Measurements from ENCODE around the gene RGS6.
"Not testable (repeated sequence)": the region's sequence is repeated elsewhere in the genome, so short reads cannot be mapped to it uniquely, and the experiment has no call there.

RGS6 gene

DNA sequence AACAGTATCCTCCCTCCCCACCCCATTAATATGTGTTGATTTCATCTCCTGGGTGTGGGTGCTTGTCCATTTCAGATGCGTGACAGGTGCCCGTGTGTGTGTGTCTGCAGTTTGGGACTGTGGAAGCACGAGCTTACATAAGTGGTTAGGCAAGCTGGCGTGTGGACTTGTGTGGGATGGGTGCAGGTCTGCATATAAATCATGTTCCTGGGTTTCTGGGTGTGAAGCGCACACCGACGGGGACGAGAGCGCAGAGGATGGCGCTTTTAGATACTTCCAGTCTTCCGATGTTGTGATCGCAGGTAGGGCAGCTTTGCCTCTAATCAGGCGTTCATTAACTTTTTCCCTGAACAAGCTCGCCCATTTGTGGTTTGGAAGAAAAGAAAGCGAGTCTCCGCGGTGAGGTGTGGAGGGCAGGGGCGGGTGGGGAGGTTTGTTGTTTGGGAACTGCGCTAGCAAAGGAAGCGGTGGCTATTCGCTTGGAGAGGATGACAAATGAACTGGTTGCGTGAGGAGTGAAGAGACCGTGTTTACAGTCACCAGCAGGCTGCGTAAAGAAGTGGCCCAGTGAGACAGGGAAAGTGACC lies 865 bp downstream of the RGS6 start:
- H3K27ac ChIP-seq: no peak overlapping the region
- TF ChIP-seq ZFX (IDR thresholded peaks at IDR 0.05): no peak
- TF ChIP-seq, protein P1, sequence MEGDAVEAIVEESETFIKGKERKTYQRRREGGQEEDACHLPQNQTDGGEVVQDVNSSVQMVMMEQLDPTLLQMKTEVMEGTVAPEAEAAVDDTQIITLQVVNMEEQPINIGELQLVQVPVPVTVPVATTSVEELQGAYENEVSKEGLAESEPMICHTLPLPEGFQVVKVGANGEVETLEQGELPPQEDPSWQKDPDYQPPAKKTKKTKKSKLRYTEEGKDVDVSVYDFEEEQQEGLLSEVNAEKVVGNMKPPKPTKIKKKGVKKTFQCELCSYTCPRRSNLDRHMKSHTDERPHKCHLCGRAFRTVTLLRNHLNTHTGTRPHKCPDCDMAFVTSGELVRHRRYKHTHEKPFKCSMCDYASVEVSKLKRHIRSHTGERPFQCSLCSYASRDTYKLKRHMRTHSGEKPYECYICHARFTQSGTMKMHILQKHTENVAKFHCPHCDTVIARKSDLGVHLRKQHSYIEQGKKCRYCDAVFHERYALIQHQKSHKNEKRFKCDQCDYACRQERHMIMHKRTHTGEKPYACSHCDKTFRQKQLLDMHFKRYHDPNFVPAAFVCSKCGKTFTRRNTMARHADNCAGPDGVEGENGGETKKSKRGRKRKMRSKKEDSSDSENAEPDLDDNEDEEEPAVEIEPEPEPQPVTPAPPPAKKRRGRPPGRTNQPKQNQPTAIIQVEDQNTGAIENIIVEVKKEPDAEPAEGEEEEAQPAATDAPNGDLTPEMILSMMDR (conservative IDR thresholded peaks at IDR 0.05): no peak

DNA sequence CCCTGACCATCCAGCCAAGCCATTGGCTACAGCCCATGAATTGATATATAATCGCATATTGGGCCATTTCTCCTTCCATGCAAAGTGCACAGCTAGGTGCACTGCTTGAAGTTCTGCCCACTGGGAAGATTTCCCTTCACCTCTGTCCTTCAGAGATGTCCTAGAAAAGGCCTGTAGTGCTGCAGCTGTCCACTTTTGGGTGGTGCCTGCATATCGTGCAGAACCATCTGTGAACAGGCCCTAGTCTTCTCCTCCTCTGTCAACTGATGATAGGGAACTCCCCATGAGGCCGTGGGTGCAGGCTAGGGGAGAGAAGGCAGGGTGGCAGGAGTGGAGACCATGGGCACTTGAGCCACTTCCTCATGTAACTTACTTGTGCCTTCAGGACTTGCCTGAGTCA lies 6.0 kb downstream of the RGS6 start:
- H3K27ac ChIP-seq: not testable (repeated sequence)

DNA sequence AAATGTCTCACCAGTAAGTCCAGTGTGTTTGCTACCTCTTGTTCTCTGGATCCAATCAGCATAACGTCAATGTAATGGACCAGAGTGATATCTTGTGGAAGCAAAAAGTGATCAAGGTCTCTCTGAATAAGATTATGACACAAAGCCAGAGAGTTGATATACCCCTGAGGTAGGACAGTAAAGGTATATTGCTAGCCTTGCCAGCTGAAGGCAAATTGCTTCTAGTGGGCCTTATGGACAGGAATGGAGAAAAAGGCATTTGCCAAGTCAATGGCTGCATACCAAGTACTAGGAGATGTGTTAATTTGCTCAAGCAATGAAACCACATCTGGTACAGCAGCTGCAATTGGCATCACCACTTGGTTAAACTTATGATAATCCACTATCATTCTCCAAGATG lies 7.1 kb downstream of the RGS6 start:
- not testable (repeated sequence) for H3K27ac ChIP-seq

DNA sequence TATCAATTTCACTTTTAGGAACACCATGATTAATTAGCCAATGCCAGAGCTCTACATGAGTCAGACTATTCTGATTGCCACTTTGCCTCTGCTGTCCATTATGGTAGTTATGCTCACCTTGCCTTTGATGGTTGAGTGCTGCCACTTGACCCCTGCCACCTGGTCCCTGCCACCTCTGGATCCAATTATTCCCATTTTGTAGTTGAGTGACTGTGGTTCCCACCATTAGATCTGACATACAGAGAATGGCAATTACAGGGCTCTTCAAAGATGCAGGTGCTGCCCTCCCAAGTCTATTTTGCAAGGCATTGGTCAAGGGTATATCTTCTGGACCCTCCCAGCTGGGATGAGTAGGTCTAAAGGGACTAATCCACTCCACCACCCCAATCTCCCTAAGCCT lies 8.3 kb downstream of the RGS6 start:
- not testable (repeated sequence) for H3K27ac ChIP-seq

DNA sequence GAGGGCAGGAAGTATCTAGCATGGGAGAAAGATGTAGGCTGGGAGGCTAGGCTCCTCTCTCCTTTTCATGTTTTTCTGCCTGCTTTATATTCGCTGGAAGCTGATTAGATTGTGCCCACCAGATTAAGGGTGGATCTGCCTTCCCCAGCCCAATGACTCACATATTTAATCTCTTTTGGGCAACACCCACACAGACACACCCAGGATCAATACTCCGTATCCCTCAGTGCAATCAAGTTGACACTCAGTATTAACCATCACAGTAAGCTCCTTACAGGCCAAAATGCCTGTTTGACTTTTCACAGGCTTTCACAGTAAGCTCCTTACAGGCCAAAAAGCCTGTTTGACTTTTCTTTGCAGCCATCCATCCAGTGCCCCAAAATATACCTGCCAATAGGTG lies 9.4 kb downstream of the RGS6 start:
- H3K27ac ChIP-seq: not testable (repeated sequence)

DNA sequence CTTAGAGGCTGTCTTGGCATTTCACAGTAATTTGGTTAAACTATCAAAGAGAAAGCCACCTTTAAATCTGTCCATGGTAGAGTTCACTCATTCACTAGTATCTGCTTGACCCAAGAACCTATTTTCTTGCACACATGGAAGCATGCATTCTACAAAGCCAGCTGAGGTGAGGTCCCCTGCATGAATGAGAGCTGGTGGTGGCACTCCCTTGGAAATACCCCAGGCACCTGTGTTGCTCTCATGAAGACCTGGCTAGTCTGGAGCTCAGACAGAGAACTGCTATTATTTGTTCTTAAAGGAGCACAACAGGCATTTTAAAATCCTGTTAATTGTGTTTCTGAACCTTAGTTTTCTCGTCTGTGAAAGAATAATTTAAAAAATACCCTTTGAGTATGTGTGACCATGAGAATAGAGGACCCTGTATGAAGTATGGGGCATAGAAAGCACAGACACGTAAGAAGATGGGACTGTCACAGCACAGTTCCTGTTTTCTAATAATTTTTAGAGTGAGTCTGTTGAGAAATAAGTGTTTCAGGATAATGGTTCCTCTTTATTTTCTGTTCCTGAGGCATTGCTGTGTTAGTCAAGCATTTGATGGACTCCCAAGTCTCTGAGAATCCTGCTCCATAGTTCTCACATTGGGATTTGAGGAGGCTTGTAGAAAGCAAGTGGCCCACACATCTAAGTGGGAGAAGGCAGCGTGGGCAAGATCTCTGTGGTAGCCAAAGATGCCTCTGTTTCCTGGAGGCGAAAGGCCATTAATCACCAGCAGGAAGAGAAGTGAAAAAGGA lies 10.9 kb downstream of the RGS6 start:
- TF ChIP-seq ZFX (IDR thresholded peaks at IDR 0.05): no peak
- TF ChIP-seq, protein P1 (conservative IDR thresholded peaks at IDR 0.05): no peak
- H3K27ac ChIP-seq: no peak overlapping the region

DNA sequence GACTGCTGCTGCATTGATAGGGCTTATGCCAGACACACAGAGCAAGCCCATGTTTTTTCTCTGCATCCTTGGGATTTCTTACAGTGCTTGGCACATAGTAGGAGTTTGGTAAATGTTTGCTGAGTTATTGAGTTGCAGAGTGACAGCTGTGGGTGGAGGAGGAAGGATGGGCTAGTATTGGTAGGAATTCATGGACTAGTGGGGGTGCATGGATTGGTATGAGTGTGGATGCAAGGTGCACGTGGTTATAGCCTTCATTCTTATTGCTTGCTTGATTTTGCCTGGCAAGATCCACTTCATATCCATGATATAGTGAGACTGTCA lies 11.4 kb downstream of the RGS6 start:
- H3K27ac ChIP-seq: no peak overlapping the region
- TF ChIP-seq, protein P1 (conservative IDR thresholded peaks at IDR 0.05): no peak
- no peak for TF ChIP-seq ZFX (IDR thresholded peaks at IDR 0.05)

DNA sequence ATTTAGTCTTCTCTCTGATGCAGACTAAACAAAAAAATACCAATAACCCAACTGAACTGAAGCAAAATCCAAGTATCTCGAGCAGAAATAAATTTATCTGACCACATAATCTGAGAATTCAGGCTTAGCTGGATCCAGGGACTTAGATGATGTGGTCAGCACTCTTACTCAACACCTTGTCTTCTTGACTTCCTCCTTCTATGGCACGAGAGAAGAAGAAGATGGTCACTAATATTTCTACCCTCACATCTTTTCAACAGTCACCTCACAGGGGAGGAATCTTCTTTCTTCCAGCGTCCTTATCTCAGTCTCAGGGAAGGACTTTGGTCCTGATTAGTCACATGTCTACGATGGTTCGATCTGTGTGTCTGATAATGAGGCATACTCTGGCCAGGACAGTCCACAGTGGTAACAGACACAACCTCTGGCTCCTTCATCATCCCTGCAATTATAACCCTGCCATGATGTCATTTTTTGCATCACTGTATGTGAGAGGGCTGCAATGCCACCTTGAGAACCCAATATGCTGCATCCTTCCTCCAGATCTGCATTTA lies 15.8 kb downstream of the RGS6 start:
- no peak overlapping the region for H3K27ac ChIP-seq
- TF ChIP-seq, protein P1 (conservative IDR thresholded peaks at IDR 0.05): no peak
- TF ChIP-seq ZFX (IDR thresholded peaks at IDR 0.05): no peak

DNA sequence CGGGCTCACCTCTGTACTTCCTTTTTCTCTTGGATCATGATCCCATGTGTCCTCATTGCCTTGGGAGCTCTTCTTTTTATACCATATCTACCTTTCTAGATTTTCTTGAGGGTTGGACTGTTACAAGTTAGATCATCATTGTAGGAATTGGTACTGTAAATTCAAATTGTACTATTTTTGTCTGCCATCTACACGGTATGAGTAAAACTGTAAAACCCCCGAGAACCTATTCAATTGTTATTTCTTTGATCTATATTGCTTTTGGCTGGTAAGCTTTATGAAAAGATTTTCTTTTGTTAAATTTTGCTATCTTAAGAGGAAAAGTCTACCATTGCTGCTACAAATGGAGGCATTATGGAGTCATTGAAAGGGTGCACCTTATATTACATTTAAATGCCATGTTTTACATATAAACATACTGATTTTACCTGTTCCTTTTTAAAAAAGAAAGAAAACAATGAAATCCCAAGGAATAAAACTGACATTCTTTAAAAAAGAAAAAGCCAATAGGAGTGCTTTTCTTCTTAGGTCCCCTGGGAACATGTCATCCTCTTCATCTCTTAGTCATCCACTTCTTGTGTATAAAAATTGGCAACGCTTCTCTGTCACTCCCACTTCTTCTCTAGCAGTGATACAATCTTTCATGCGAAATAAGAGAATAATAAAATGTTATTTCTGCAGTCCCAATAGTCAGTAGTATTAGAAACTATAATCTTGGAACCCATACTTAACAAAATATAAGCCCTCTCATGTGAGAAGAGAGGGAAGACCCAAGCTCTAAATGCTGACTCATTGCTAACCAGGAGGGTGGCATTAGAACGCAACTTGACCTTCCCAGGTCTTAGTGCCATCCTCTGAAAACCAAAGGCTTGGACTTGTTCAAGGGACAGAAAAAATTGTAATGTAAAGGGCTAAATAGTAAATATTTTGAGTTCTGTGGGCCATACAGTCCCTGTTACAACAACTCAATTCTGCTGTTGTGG lies 20.4 kb downstream of the RGS6 start:
- TF ChIP-seq, protein P1 (conservative IDR thresholded peaks at IDR 0.05): no peak
- TF ChIP-seq ZFX (IDR thresholded peaks at IDR 0.05): no peak
- no peak overlapping the region for H3K27ac ChIP-seq
